Measurements from ENCODE around the gene STON2. TPM values are rescaled to one million over a fixed set of nuclear protein-coding genes. Genes with fewer than 3 reads are reported as not detected.
"Not testable (repeated sequence)": the region's sequence is repeated elsewhere in the genome, so short reads cannot be mapped to it uniquely, and the experiment has no call there.

Gene STON2
- total RNA-seq, 1 experiment from 2014 or later = 23.5 TPM

DNA sequence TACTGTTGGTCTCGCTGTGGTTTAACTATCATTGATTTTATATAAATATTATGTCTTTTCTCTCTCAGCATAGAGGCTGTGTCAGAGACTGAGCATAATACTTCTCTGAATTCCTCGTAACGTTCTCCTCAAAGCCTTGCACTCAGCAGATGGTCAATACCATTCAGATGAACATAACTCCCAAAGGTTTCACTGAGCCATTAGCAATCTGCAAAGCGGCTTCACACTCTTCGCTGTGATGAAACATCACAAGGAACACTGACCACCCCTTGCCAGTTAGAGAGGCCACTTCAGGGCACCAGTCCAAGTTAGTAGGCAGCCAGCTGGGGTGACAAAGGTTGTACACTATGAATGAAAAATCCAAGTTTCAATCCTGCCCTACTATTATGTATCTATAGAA lies 30.1 kb upstream of the STON2 start:
- no peak for DNase-seq (ENCODE audit: unreplicated experiment)
- no peaks in the 10 kb centered on the region for H3K36me3 Mint-ChIP-seq (ENCODE audit: insufficient read depth, unreplicated experiment)
- CTCF ChIA-PET = no interaction called here
- TF ChIP-seq, protein P1, sequence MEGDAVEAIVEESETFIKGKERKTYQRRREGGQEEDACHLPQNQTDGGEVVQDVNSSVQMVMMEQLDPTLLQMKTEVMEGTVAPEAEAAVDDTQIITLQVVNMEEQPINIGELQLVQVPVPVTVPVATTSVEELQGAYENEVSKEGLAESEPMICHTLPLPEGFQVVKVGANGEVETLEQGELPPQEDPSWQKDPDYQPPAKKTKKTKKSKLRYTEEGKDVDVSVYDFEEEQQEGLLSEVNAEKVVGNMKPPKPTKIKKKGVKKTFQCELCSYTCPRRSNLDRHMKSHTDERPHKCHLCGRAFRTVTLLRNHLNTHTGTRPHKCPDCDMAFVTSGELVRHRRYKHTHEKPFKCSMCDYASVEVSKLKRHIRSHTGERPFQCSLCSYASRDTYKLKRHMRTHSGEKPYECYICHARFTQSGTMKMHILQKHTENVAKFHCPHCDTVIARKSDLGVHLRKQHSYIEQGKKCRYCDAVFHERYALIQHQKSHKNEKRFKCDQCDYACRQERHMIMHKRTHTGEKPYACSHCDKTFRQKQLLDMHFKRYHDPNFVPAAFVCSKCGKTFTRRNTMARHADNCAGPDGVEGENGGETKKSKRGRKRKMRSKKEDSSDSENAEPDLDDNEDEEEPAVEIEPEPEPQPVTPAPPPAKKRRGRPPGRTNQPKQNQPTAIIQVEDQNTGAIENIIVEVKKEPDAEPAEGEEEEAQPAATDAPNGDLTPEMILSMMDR (IDR thresholded peaks at IDR 0.05; ENCODE audit: unreplicated experiment) = no peak
- intact Hi-C loops (cut with micrococcal nuclease) = loop anchor here (10.0 kb wide), 1 partner anchor 65 kb away; no protein-coding TSS in a partner anchor
- H3K9me3 Mint-ChIP-seq (ENCODE audit: unreplicated experiment) = no peaks in the 10 kb centered on the region
- no peak overlapping the region for H3K4me3 Mint-ChIP-seq (ENCODE audit: unreplicated experiment)
- H3K27me3 Mint-ChIP-seq (ENCODE audit: insufficient read depth, unreplicated experiment) = no peaks in the 10 kb centered on the region
- H3K27ac Mint-ChIP-seq (ENCODE audit: low read depth, unreplicated experiment) = peak overlapping the region; percentile 65
- peaks cover 18% of the 10 kb centered on the region for H3K4me1 Mint-ChIP-seq (ENCODE audit: insufficient read depth, unreplicated experiment)
- POLR2A ChIA-PET = interaction anchor here (0.7 to 0.9 kb wide), 3 partner anchors 17 to 44 kb away, joined by 3 to 4 read pairs (median 3); no protein-coding TSS in a partner anchor
- no TSS peak for BruUV-seq (replicated peaks)

DNA sequence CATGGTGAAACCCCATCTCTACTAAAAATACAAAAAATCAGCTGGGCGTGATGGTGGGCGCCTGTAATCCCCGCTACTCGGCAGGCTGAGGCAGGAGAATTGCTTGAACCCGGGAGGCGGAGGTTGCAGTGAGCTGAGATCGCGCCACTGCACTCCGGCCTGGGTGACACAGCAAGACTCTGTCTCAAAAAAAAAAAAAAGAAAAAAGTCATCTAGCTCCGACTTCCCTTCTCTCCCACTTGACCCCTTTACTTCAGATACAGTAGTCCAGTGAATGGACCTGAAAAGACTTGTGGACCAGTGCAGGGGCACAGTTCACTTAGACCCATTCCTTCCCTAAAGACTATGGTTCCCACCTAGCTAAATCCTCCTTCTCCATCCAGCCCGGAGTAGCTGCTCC lies 29.6 kb upstream of the STON2 start:
- H3K4me3 Mint-ChIP-seq (ENCODE audit: unreplicated experiment); H3K36me3 Mint-ChIP-seq (ENCODE audit: insufficient read depth, unreplicated experiment); BruUV-seq (replicated peaks); H3K27me3 Mint-ChIP-seq (ENCODE audit: insufficient read depth, unreplicated experiment); DNase-seq (ENCODE audit: unreplicated experiment); H3K9me3 Mint-ChIP-seq (ENCODE audit: unreplicated experiment): not testable (repeated sequence)
- intact Hi-C loops (cut with micrococcal nuclease) = loop anchor here (10.0 kb wide), 1 partner anchor 65 kb away; no protein-coding TSS in a partner anchor
- Mint-ChIP-seq H3K4me1 (ENCODE audit: insufficient read depth, unreplicated experiment) (peaks cover 18% of the 10 kb centered on the region), H3K27ac (ENCODE audit: low read depth, unreplicated experiment) (peak overlapping the region; percentile 65)
- ChIA-PET CTCF (interaction anchor here (1.0 to 2.5 kb wide), 2 partner anchors 23 to 25 kb away, joined by 5 to 6 read pairs; no protein-coding TSS in a partner anchor), POLR2A (interaction anchor here (0.6 to 0.8 kb wide), 2 partner anchors 16 to 175 kb away, joined by 3 read pairs; no protein-coding TSS in a partner anchor)

DNA sequence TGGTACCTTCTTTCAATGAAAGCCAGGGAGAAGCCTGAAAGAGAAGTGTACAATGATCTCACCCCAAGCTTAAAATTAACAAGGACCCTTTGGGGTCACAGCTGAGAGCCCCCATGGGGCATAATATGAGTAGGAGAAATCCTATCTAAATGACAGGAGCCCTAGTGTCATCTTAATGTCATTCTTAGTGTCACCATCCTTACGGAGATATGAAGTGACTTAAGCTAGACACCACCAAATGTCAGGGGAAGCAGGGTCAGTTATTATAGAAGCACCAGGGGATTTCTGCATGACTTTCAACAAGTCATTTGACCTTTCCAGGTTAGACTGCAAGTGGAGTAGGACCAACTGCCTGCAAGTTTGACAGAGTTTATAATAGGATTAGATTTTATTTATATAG lies 28.9 kb upstream of the STON2 start:
- Mint-ChIP-seq H3K27me3 (ENCODE audit: insufficient read depth, unreplicated experiment) (no peaks in the 10 kb centered on the region), H3K27ac (ENCODE audit: low read depth, unreplicated experiment) (no peak overlapping the region), H3K4me3 (ENCODE audit: unreplicated experiment) (no peak overlapping the region), H3K4me1 (ENCODE audit: insufficient read depth, unreplicated experiment) (peaks cover 18% of the 10 kb centered on the region), H3K9me3 (ENCODE audit: unreplicated experiment) (no peaks in the 10 kb centered on the region), H3K36me3 (ENCODE audit: insufficient read depth, unreplicated experiment) (no peaks in the 10 kb centered on the region)
- CTCF ChIA-PET = interaction anchor here (1.0 to 2.8 kb wide), 4 partner anchors 12 to 159 kb away, joined by 3 to 9 read pairs (median 6); no protein-coding TSS in a partner anchor
- no peak for DNase-seq (ENCODE audit: unreplicated experiment)
- TF ChIP-seq, protein P1 (IDR thresholded peaks at IDR 0.05; ENCODE audit: unreplicated experiment) = no peak
- POLR2A ChIA-PET = interaction anchor here (0.6 kb wide), 1 partner anchor 174 kb away, joined by 3 read pairs; no protein-coding TSS in a partner anchor
- intact Hi-C loops (cut with micrococcal nuclease) = no loop called here
- no TSS peak for BruUV-seq (replicated peaks)

DNA sequence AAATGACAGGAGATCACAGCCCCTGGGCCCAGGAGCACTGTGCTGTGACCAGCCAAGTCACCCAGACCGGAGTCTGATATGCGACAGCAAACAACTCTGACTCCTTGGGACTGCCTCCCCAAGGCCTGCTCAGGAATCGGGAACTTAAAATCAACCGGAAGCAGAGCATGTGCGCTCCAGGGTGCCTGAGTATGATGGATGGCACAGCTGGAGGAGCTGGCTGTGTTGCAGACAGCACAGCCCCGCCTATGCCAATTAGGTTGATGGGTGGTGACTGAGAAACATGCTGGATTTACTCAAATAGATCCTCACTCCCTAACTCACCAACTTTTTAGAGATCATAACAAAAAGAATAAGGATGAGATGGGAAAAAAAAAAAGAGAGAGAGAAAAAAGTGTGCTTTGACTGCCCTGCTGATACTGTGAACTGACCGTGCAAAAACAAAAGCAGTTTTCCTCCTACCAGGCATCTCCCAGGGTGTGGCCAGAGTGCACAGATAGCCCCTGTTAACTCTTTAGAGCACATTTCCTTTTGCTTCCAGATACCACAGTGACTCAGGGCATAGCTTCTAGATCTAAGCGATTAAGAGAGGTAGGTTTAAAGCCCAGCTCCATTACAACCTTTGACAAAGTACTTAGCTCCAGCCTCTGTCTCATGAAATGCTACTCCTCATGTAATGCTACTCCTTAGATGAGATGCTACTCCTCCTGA lies 27.4 kb upstream of the STON2 start:
- no peaks in the 10 kb centered on the region for H3K27me3 Mint-ChIP-seq (ENCODE audit: insufficient read depth, unreplicated experiment)
- no TSS peak for BruUV-seq (replicated peaks)
- intact Hi-C loops (cut with micrococcal nuclease) = no loop called here
- H3K4me1 Mint-ChIP-seq (ENCODE audit: insufficient read depth, unreplicated experiment) = peaks cover 15% of the 10 kb centered on the region
- ChIA-PET POLR2A (interaction anchor here (1.0 kb wide), 2 partner anchors 26 to 104 kb away, joined by 4 read pairs; no protein-coding TSS in a partner anchor), CTCF (interaction anchor here (1.5 to 2.8 kb wide), 3 partner anchors 11 to 158 kb away, joined by 3 to 9 read pairs (median 6); no protein-coding TSS in a partner anchor)
- no peak overlapping the region for H3K4me3 Mint-ChIP-seq (ENCODE audit: unreplicated experiment)
- H3K36me3 Mint-ChIP-seq (ENCODE audit: insufficient read depth, unreplicated experiment) = no peaks in the 10 kb centered on the region
- no peaks in the 10 kb centered on the region for H3K9me3 Mint-ChIP-seq (ENCODE audit: unreplicated experiment)
- DNase-seq (ENCODE audit: unreplicated experiment) = no peak
- TF ChIP-seq, protein P1 (IDR thresholded peaks at IDR 0.05; ENCODE audit: unreplicated experiment) = no peak
- peak overlapping the region; percentile 70 for H3K27ac Mint-ChIP-seq (ENCODE audit: low read depth, unreplicated experiment)
